K562 (cell line): ENCODE results near the gene FGF22. TPM values are rescaled to one million over a fixed set of nuclear protein-coding genes. Genes with fewer than 3 reads are reported as not detected.

Source experiments
- ATF1 ChIP-seq, 2 experiments: fragments of 450-650 bp in 1 of 2; IDR thresholded peaks; 2 replicates each; pipeline ENCODE4 v1.6.1; 2016; ENCODE audit warnings: missing compliant biosample characterization in 1 of 2, missing genetic modification characterization in 1 of 2
- BHLHE40 ChIP-seq: IDR thresholded peaks from 2 replicates; pipeline ENCODE4 v1.6.1; 2011; ENCODE audit warnings: low read length, improper control_type of control experiment
- BRD4 ChIP-seq: fragments of 200-600 bp; sonication (generic); IDR thresholded peaks from 2 replicates; pipeline ENCODE4 v1.6.1; 2017; ENCODE audit warnings: inconsistent platforms
- CBFA2T2 ChIP-seq: fragments of 450-650 bp; conservative IDR thresholded peaks from 2 replicates; pipeline ENCODE4 v1.6.1; 2017; ENCODE audit warnings: mild to moderate bottlenecking
- CREM ChIP-seq: IDR thresholded peaks from 2 replicates; pipeline ENCODE4 v1.6.1; 2014; ENCODE audit warnings: antibody characterized with exemption, low read depth
- E2F3 ChIP-seq: fragments of 250-450 bp; sonication (Bioruptor Pico); IDR thresholded peaks from 2 replicates; pipeline ENCODE4 v1.4.0; 2020; ENCODE audit warnings: mild to moderate bottlenecking
- FOXP1 ChIP-seq: sonication (generic); formaldehyde crosslinking; IDR thresholded peaks from 2 replicates; pipeline ENCODE4 v1.8.0; 2022; ENCODE audit warnings: mild to moderate bottlenecking, missing genetic modification reagents
- GTF2A2 ChIP-seq: IDR thresholded peaks from 2 replicates; pipeline ENCODE4 v1.6.1; 2016; ENCODE audit warnings: mild to moderate bottlenecking, missing genetic modification characterization, missing compliant biosample characterization
- SP1 ChIP-seq: sonication (generic); formaldehyde crosslinking; IDR thresholded peaks from 2 replicates; pipeline ENCODE4 v1.8.1; 2022; ENCODE audit warnings: mild to moderate bottlenecking, missing genetic modification reagents
- STAT5B ChIP-seq: fragments of 250-450 bp; sonication (Bioruptor Pico); IDR thresholded peaks from 2 replicates; pipeline ENCODE4 v1.8.0; 2021; ENCODE audit warnings: mild to moderate bottlenecking, inconsistent platforms
- ZBTB7A ChIP-seq: IDR thresholded peaks from 2 replicates; pipeline ENCODE4 v1.6.1; 2011; ENCODE audit warnings: low read depth, mild to moderate bottlenecking, low read length, moderate library complexity, borderline replicate concordance; ENCODE audit not compliant: control insufficient read depth
- ZNF354B ChIP-seq: fragments of 250-450 bp; sonication (Bioruptor Pico); IDR thresholded peaks from 2 replicates; pipeline ENCODE4 v1.4.0; 2020
- ZNF436 ChIP-seq: fragments of 250-450, 450-650 bp; sonication (Bioruptor Pico); formaldehyde crosslinking; IDR thresholded peaks from 2 replicates; pipeline ENCODE4 v1.7.0; 2020; ENCODE audit warnings: mild to moderate bottlenecking
- ZNF583 ChIP-seq: fragments of 250-450 bp; sonication (Bioruptor Pico); IDR thresholded peaks from 2 replicates; pipeline ENCODE4 v1.4.0; 2020
- polyA plus RNA-seq, 8 experiments: library from polyadenylated mRNA; depleted of rRNA in 4 of 8; stranded (reverse) in 5 of 8; unstranded in 3 of 8; fragments of >200 nt; fragmentation: Nextera tagmentation in 2 of 8; fragmentation: Illumina TruSeq in 1 of 8; extraction: Ambion mirVana in 2 of 8; extraction: Trizol in 1 of 8; gene quantifications; 2 replicates each; pipeline versions ENCODE4 v1.2.1 to v1.2.3, GENCODE V29; 2011 to 2014; ENCODE audit warnings: inconsistent platforms in 1 of 8, missing spikeins in 1 of 8
- total RNA-seq, 7 experiments: library from RNA; depleted of rRNA in 6 of 7; stranded (reverse); fragments of >200 nt in 6 of 7; fragmentation: Illumina TruSeq in 2 of 7; extraction: Trizol in 2 of 7; gene quantifications; 2 replicates each; pipeline versions ENCODE4 v1.2.1 to v1.2.3, GENCODE V29; 2011 to 2021; ENCODE audit warnings: low replicate concordance in 1 of 7
- TF ChIP-seq, protein P1 (sequence below): fragments of 200-800 bp; sonication (Bioruptor generic); IDR thresholded peaks from 2 replicates; pipeline ENCODE4 v1.6.1; 2017; ENCODE audit warnings: missing genetic modification characterization, missing compliant biosample characterization
- TF ChIP-seq, protein P2 (sequence below): sonication (generic); formaldehyde crosslinking; IDR thresholded peaks from 2 replicates; pipeline ENCODE4 v1.8.0; 2022; ENCODE audit warnings: mild to moderate bottlenecking, missing genetic modification reagents, borderline replicate concordance
- TF ChIP-seq, protein P3 (sequence below), 2 experiments: fragments of 450-650 bp; IDR thresholded peaks; 2 replicates each; pipeline ENCODE4 v1.6.1; 2018; ENCODE audit warnings: mild to moderate bottlenecking in 2 of 2, low read depth in 1 of 2; ENCODE audit not compliant: partially characterized antibody in 2 of 2
- TF ChIP-seq, protein P4 (sequence below): fragments of 250-450 bp; sonication (Bioruptor Pico); IDR thresholded peaks from 2 replicates; pipeline ENCODE4 v1.9.0; 2021; ENCODE audit warnings: mild to moderate bottlenecking, inconsistent platforms

The FGF22 gene
- total and polyA plus RNA-seq, 9 of the 15 experiments (the other 6 are each of a cell fraction or from before 2014, with no cell fraction given): 0.14 to 2.2 (median 0.86) TPM; not detected in 4

DNA sequence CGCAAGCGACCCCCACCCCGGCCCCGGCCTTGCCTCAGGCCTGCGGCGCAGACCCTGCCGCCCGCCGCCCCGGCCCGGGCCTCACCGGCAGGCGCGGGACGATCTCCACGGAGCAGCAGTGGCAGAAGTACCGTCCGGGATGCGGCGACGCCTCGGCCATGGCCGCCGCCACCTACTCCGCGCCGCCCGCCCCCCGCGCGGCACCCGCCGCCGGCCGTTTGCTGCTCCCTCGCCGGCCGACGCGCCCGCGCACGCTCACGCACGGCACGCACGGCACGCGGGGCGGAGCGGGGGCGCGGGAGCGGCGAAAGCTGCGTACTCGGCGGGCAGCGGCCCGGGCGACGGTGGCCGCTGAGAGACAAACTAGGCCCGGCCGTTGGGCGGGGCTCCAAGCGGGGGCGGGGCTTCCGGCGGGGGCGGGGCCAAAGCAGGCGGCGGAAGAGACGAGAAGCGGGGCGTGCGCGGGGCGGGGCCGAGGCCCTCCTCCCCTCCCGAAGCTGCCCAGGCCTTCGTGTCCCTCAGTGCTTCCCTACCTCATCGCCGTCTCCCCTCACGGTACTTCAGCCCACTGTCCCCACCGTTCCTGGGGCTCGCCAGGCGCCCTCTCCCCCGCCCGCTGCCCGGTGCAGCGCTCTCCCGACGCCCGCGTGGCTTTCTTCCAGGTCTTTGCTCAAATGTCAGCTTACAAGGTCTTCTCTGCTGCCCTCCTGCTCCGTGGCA, 23.4 kb downstream of the FGF22 start, which contains the start of gene RNF126 (continued):
- TF ChIP-seq BRD4: no peak
- TF ChIP-seq, protein P1, sequence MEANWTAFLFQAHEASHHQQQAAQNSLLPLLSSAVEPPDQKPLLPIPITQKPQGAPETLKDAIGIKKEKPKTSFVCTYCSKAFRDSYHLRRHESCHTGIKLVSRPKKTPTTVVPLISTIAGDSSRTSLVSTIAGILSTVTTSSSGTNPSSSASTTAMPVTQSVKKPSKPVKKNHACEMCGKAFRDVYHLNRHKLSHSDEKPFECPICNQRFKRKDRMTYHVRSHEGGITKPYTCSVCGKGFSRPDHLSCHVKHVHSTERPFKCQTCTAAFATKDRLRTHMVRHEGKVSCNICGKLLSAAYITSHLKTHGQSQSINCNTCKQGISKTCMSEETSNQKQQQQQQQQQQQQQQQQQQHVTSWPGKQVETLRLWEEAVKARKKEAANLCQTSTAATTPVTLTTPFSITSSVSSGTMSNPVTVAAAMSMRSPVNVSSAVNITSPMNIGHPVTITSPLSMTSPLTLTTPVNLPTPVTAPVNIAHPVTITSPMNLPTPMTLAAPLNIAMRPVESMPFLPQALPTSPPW: peak; percentile 90
- TF ChIP-seq ZNF354B: no peak
- no peak for TF ChIP-seq CBFA2T2
- TF ChIP-seq ZNF436 (CRISPR knock-in tag): no peak
- TF ChIP-seq BHLHE40: peak; percentile 90
- TF ChIP-seq GTF2A2 (tag): 0 out of 2 replicates have a peak, but pooled peaks have one; percentile 6
- 0 out of 2 replicates have a peak, but pooled peaks have one; percentile 11 for TF ChIP-seq ATF1 (CRISPR knock-in tag; IDR thresholded peaks at IDR 0.05)
- TF ChIP-seq ATF1 (tag; IDR thresholded peaks at IDR 0.05): no peak; the same call in 1 of the 2 replicates
- peak; percentile 70 for TF ChIP-seq CREM
- 0 out of 2 replicates have a peak, but pooled peaks have one; percentile 13 for TF ChIP-seq FOXP1
- TF ChIP-seq, protein P2, sequence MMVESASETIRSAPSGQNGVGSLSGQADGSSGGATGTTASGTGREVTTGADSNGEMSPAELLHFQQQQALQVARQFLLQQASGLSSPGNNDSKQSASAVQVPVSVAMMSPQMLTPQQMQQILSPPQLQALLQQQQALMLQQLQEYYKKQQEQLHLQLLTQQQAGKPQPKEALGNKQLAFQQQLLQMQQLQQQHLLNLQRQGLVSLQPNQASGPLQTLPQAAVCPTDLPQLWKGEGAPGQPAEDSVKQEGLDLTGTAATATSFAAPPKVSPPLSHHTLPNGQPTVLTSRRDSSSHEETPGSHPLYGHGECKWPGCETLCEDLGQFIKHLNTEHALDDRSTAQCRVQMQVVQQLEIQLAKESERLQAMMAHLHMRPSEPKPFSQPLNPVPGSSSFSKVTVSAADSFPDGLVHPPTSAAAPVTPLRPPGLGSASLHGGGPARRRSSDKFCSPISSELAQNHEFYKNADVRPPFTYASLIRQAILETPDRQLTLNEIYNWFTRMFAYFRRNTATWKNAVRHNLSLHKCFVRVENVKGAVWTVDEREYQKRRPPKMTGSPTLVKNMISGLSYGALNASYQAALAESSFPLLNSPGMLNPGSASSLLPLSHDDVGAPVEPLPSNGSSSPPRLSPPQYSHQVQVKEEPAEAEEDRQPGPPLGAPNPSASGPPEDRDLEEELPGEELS (CRISPR knock-in tag): 0 out of 2 replicates have a peak, but pooled peaks have one; percentile 35
- TF ChIP-seq, protein P3, sequence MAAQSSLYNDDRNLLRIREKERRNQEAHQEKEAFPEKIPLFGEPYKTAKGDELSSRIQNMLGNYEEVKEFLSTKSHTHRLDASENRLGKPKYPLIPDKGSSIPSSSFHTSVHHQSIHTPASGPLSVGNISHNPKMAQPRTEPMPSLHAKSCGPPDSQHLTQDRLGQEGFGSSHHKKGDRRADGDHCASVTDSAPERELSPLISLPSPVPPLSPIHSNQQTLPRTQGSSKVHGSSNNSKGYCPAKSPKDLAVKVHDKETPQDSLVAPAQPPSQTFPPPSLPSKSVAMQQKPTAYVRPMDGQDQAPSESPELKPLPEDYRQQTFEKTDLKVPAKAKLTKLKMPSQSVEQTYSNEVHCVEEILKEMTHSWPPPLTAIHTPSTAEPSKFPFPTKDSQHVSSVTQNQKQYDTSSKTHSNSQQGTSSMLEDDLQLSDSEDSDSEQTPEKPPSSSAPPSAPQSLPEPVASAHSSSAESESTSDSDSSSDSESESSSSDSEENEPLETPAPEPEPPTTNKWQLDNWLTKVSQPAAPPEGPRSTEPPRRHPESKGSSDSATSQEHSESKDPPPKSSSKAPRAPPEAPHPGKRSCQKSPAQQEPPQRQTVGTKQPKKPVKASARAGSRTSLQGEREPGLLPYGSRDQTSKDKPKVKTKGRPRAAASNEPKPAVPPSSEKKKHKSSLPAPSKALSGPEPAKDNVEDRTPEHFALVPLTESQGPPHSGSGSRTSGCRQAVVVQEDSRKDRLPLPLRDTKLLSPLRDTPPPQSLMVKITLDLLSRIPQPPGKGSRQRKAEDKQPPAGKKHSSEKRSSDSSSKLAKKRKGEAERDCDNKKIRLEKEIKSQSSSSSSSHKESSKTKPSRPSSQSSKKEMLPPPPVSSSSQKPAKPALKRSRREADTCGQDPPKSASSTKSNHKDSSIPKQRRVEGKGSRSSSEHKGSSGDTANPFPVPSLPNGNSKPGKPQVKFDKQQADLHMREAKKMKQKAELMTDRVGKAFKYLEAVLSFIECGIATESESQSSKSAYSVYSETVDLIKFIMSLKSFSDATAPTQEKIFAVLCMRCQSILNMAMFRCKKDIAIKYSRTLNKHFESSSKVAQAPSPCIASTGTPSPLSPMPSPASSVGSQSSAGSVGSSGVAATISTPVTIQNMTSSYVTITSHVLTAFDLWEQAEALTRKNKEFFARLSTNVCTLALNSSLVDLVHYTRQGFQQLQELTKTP (IDR thresholded peaks at IDR 0.05; ENCODE audit: low read depth in 1 of 2, partially characterized antibody in 2 of 2): no peak
- TF ChIP-seq, protein P4, sequence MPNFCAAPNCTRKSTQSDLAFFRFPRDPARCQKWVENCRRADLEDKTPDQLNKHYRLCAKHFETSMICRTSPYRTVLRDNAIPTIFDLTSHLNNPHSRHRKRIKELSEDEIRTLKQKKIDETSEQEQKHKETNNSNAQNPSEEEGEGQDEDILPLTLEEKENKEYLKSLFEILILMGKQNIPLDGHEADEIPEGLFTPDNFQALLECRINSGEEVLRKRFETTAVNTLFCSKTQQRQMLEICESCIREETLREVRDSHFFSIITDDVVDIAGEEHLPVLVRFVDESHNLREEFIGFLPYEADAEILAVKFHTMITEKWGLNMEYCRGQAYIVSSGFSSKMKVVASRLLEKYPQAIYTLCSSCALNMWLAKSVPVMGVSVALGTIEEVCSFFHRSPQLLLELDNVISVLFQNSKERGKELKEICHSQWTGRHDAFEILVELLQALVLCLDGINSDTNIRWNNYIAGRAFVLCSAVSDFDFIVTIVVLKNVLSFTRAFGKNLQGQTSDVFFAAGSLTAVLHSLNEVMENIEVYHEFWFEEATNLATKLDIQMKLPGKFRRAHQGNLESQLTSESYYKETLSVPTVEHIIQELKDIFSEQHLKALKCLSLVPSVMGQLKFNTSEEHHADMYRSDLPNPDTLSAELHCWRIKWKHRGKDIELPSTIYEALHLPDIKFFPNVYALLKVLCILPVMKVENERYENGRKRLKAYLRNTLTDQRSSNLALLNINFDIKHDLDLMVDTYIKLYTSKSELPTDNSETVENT (CRISPR knock-in tag): peak; percentile 79
- peak; percentile 60; the same call in 1 of the 2 replicates for TF ChIP-seq E2F3 (CRISPR knock-in tag)
- peak; percentile 75 for TF ChIP-seq SP1
- TF ChIP-seq ZBTB7A: peak; percentile 55; the same call in 1 of the 2 replicates
- no peak for TF ChIP-seq STAT5B
- 0 out of 2 replicates have a peak, but pooled peaks have one; percentile 16 for TF ChIP-seq ZNF583 (CRISPR knock-in tag)
